K562 (cell line): ENCODE data around the gene NKIRAS1. TPM values are rescaled to one million over a fixed set of nuclear protein-coding genes. Genes with fewer than 3 reads are reported as not detected.

ENCODE experiments used
- COPS2 ChIP-seq: fragments of 450-650 bp; conservative IDR thresholded peaks from 2 replicates; pipeline ENCODE4 v1.6.1; 2016; ENCODE audit warnings: mild to moderate bottlenecking, moderate library complexity
- EP300 ChIP-seq: IDR thresholded peaks from 2 replicates; pipeline ENCODE4 v1.6.1; 2012; ENCODE audit warnings: low read length, improper control_type of control experiment
- FOXM1 ChIP-seq, 2 experiments: fragments of 450-650 bp in 1 of 2; sonication (generic) in 1 of 2; formaldehyde crosslinking in 1 of 2; IDR thresholded peaks; 2 replicates each; pipeline versions ENCODE4 v1.6.1 to v1.9.0; 2017 to 2022; ENCODE audit warnings: low read depth in 2 of 2, mild to moderate bottlenecking in 2 of 2, missing genetic modification reagents in 1 of 2, moderate library complexity in 1 of 2
- MBD2 ChIP-seq: sonication (generic); IDR thresholded peaks from 2 replicates; pipeline ENCODE4 v1.6.1; 2016; ENCODE audit warnings: low read depth, borderline replicate concordance
- MEF2D ChIP-seq: conservative IDR thresholded peaks from 2 replicates; pipeline ENCODE4 v1.6.1; 2016; ENCODE audit warnings: low read depth, missing genetic modification characterization, missing compliant biosample characterization
- MTA3 ChIP-seq: fragments of 450-650 bp; formaldehyde crosslinking; IDR thresholded peaks from 2 replicates; pipeline ENCODE4 v1.6.1; 2017; ENCODE audit warnings: mild to moderate bottlenecking, borderline replicate concordance
- NR4A1 ChIP-seq, 2 experiments: fragments of 250-450 bp in 1 of 2; fragments of 450-650 bp in 1 of 2; sonication (Bioruptor Pico) in 1 of 2; IDR thresholded peaks; 2 replicates each; pipeline versions ENCODE4 v1.4.0 to v1.6.1; 2016 to 2020; ENCODE audit warnings: mild to moderate bottlenecking in 2 of 2, missing compliant biosample characterization in 1 of 2, missing genetic modification characterization in 1 of 2, moderate library complexity in 1 of 2
- PBX2 ChIP-seq, 2 experiments: IDR thresholded peaks in 1 of 2; conservative IDR thresholded peaks in 1 of 2; 2 replicates each; pipeline ENCODE4 v1.6.1; 2016; ENCODE audit warnings: low read depth in 2 of 2, mild to moderate bottlenecking in 1 of 2, missing compliant biosample characterization in 1 of 2, missing genetic modification characterization in 1 of 2, moderate library complexity in 1 of 2
- POU5F1 ChIP-seq: fragments of 150-350 bp; IDR thresholded peaks from 2 replicates; pipeline ENCODE4 v1.6.1; 2014; ENCODE audit warnings: borderline replicate concordance, low read length, low read depth, mild to moderate bottlenecking; ENCODE audit not compliant: partially characterized antibody
- PTRF ChIP-seq: fragments of 450-650 bp; IDR thresholded peaks from 2 replicates; pipeline ENCODE4 v1.6.1; 2016; ENCODE audit warnings: mild to moderate bottlenecking, missing genetic modification characterization, missing compliant biosample characterization
- RBM25 ChIP-seq: fragments of 200-400 bp; formaldehyde crosslinking; IDR thresholded peaks from 2 replicates; pipeline ENCODE4 v1.6.1; 2018; ENCODE audit warnings: low read length, low read depth, moderate library complexity; ENCODE audit not compliant: severe bottlenecking
- RFX1 ChIP-seq: fragments of 450-650 bp; IDR thresholded peaks from 2 replicates; pipeline ENCODE4 v1.6.1; 2016; ENCODE audit warnings: mild to moderate bottlenecking, moderate library complexity
- SRSF7 ChIP-seq: fragments of 200-400 bp; formaldehyde crosslinking; optimal IDR thresholded peaks from 2 replicates; pipeline ENCODE3; 2017; ENCODE audit warnings: mild to moderate bottlenecking, low read depth, low read length
- TSC22D4 ChIP-seq: fragments of 450-650 bp; IDR thresholded peaks from 2 replicates; pipeline ENCODE4 v1.6.1; 2016; ENCODE audit warnings: missing genetic modification characterization, missing biosample characterization, control low read depth
- YY1 ChIP-seq, 3 experiments: IDR thresholded peaks; 2 replicates each; pipeline ENCODE4 v1.6.1; 2011; ENCODE audit warnings: low read length in 2 of 3, mild to moderate bottlenecking in 2 of 3, moderate library complexity in 2 of 3, borderline replicate concordance in 1 of 3, control low read depth in 1 of 3, low read depth in 1 of 3; ENCODE audit not compliant: insufficient read depth in 3 of 3, insufficient replicate concordance in 2 of 3, control insufficient read depth in 1 of 3, insufficient read length in 1 of 3; ENCODE audit errors: extremely low read depth in 1 of 3
- ZFX ChIP-seq: sonication (generic); formaldehyde crosslinking; IDR thresholded peaks from 2 replicates; pipeline ENCODE4 v1.8.0; 2022; ENCODE audit warnings: mild to moderate bottlenecking, missing genetic modification reagents, moderate library complexity
- ZNF280A ChIP-seq: fragments of 450-650 bp; IDR thresholded peaks from 2 replicates; pipeline ENCODE4 v1.6.1; 2018; ENCODE audit warnings: mild to moderate bottlenecking, low read depth; ENCODE audit not compliant: partially characterized antibody
- ZNF347 ChIP-seq: fragments of 450-650 bp; formaldehyde crosslinking; IDR thresholded peaks from 2 replicates; pipeline ENCODE4 v1.4.0; 2020; ENCODE audit warnings: low read depth, mild to moderate bottlenecking, moderate library complexity
- ZNF384 ChIP-seq: IDR thresholded peaks from 2 replicates; pipeline ENCODE4 v1.6.1; 2012; ENCODE audit warnings: low read depth, low read length, improper control_type of control experiment
- ZNF830 ChIP-seq: fragments of 250-450 bp; sonication (Bioruptor Pico); IDR thresholded peaks from 2 replicates; pipeline ENCODE4 v1.5.0; 2021; ENCODE audit warnings: mild to moderate bottlenecking
- ZZZ3 ChIP-seq: fragments of 450-650 bp; IDR thresholded peaks from 2 replicates; pipeline ENCODE4 v1.6.1; 2016; ENCODE audit warnings: antibody characterized with exemption, mild to moderate bottlenecking, moderate library complexity
- polyA plus RNA-seq, 8 experiments: library from polyadenylated mRNA; depleted of rRNA in 4 of 8; stranded (reverse) in 5 of 8; unstranded in 3 of 8; fragments of >200 nt; fragmentation: Nextera tagmentation in 2 of 8; fragmentation: Illumina TruSeq in 1 of 8; extraction: Ambion mirVana in 2 of 8; extraction: Trizol in 1 of 8; gene quantifications; 2 replicates each; pipeline versions ENCODE4 v1.2.1 to v1.2.3, GENCODE V29; 2011 to 2014; ENCODE audit warnings: inconsistent platforms in 1 of 8, missing spikeins in 1 of 8
- total RNA-seq, 7 experiments: library from RNA; depleted of rRNA in 6 of 7; stranded (reverse); fragments of >200 nt in 6 of 7; fragmentation: Illumina TruSeq in 2 of 7; extraction: Trizol in 2 of 7; gene quantifications; 2 replicates each; pipeline versions ENCODE4 v1.2.1 to v1.2.3, GENCODE V29; 2011 to 2021; ENCODE audit warnings: low replicate concordance in 1 of 7

The NKIRAS1 gene
- total and polyA plus RNA-seq, 9 of the 15 experiments (the other 6 are each of a cell fraction or from before 2014, with no cell fraction given), result 5.1 to 10.3 (median 6.3) TPM

DNA sequence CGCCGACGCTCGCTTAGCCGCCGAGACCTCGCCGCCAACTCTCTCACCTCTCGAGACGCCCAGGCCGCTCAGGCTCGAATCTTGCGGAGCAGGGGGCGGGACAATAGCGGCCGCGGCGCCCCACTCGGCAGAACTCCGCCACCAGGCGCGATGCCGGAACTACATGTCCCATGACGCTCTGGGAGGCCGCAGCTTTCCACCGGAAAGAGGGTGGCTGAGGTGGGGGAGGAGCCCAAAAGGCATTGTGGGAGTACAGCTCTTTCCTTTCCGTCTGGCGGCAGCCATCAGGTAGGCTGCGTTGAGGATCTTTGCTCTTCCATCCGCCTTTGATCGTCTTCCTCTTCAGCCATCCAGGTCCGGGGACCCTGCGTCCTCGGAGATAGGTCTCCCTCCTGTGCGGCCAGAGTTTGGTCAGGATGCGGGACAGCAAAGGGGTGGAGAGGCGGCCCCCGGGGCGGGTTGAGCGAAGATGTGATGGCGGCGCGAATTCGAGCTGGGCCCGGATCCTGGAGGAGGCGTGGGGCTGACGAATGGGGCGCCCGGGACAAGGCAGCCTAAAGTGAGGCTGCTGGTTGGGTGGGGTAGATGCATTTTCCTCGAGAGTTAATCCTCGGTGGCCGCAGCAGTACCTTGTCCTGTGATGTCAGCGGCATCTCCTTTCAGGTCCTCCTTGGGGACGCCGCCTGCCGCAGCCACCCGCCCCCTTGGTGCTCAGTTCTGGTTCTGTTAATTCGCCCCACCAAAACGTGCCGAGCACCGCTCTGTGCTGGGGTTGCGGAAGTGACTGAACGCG is at the start of gene NKIRAS1, which contains the start of gene RPL15 (continued):
- TF ChIP-seq YY1 (IDR thresholded peaks at IDR 0.05; ENCODE audit: borderline replicate concordance in 1 of 3, control insufficient read depth in 1 of 3, extremely low read depth in 1 of 3, insufficient read depth in 3 of 3, insufficient read length in 1 of 3, insufficient replicate concordance in 2 of 3, low read depth in 1 of 3, low read length in 2 of 3) (peak; percentile 53 to 91 (median 89)), ZNF347 (CRISPR knock-in tag) (no peak), EP300 (peak; percentile 47), PTRF (tag) (no peak), RFX1 (no peak), ZZZ3 (peak; percentile 99), MBD2 (peak; percentile 96), COPS2 (no peak), ZNF830 (CRISPR knock-in tag) (peak; percentile 76; the same call in 1 of the 2 replicates), POU5F1 (no peak), TSC22D4 (tag) (no peak), MEF2D (tag) (no peak), ZFX (CRISPR knock-in tag) (peak; percentile 94), MTA3 (peak; percentile 94), ZNF384 (0 out of 2 replicates have a peak, but pooled peaks have one; percentile 5), ZNF280A (no peak), RBM25 (no peak), FOXM1 (IDR thresholded peaks at IDR 0.05; ENCODE audit: low read depth) (no peak), FOXM1 (CRISPR knock-in tag; IDR thresholded peaks at IDR 0.05; ENCODE audit: low read depth) (peak; percentile 94), NR4A1 (CRISPR knock-in tag; IDR thresholded peaks at IDR 0.05) (no peak), NR4A1 (tag; IDR thresholded peaks at IDR 0.05) (peak; percentile 72; the same call in 1 of the 2 replicates), PBX2 (CRISPR knock-in tag; IDR thresholded peaks at IDR 0.05; ENCODE audit: low read depth) (no peak), PBX2 (tag; conservative IDR thresholded peaks at IDR 0.05; ENCODE audit: low read depth) (no peak), SRSF7 (no peak)
